B cell (primary cell): Measurements from ENCODE around the gene TOMM22. TPM values are rescaled to one million over a fixed set of nuclear protein-coding genes. Genes with fewer than 3 reads are reported as not detected.

Experiments used
- ATAC-seq: fragments of 200-7000 bp; cut with Tn5 transposase; one replicate; pipeline ENCODE4 v1.10.0; 2021; ENCODE audit warnings: low read depth, mild to moderate bottlenecking, moderate number of reproducible peaks, moderate library complexity
- CTCF ChIA-PET: fragments of 350-600 bp; sonication (Branson Sonifier 250); formaldehyde crosslinking; loops from one replicate; lab custom pipeline; 2021; ENCODE audit warnings: antibody characterized with exemption, inconsistent platforms; lab: Charles Lee
- POLR2A ChIA-PET: fragments of 350-600 bp; sonication (Branson Sonifier 250); formaldehyde crosslinking; loops from one replicate; lab custom pipeline; 2021; ENCODE audit warnings: antibody characterized with exemption; lab: Charles Lee
- DNase-seq: peaks from one replicate; pipeline ENCODE4 v3.0.0; 2013
- H2AFZ ChIP-seq: 2 replicates; pipeline ENCODE4 v1.6.1; 2012; ENCODE audit warnings: mild to moderate bottlenecking, low read depth, low read length; ENCODE audit not compliant: insufficient read depth, poor library complexity, severe bottlenecking
- H3K27ac ChIP-seq, 2 donors: 1 replicate in 1 of 2; 2 replicates in 1 of 2; pipeline ENCODE4 v1.5.1; 2012 to 2013; ENCODE audit warnings: low read length in 2 of 2, mild to moderate bottlenecking in 2 of 2, moderate library complexity in 1 of 2
- H3K27me3 ChIP-seq, 4 experiments: fragments of 200-600 bp in 1 of 4; sonication (generic) in 1 of 4; replicated peaks in 1 of 4; 1 replicate in 2 of 4; 2 replicates in 2 of 4; pipeline versions ENCODE4 v1.6.1 to v1.7.0; 2013 to 2016; ENCODE audit warnings: low read length in 3 of 4, mild to moderate bottlenecking in 2 of 4, mixed read lengths in 1 of 4, moderate library complexity in 1 of 4; ENCODE audit not compliant: insufficient read depth in 4 of 4, control insufficient read depth in 3 of 4; ENCODE audit errors: control extremely low read depth in 1 of 4
- H3K36me3 ChIP-seq, 2 experiments: replicated peaks in 1 of 2; 1 replicate in 1 of 2; 2 replicates in 1 of 2; pipeline versions ENCODE4 v1.6.1 to v1.7.1; 2013; ENCODE audit warnings: low read length in 1 of 2; ENCODE audit not compliant: insufficient read depth in 2 of 2, control insufficient read depth in 1 of 2; ENCODE audit errors: control extremely low read depth in 1 of 2, extremely low read depth in 1 of 2
- H3K4me1 ChIP-seq, 2 donors: fragments of 200-600 bp in 1 of 2; sonication (generic) in 1 of 2; 1 replicate in 1 of 2; 2 replicates in 1 of 2; pipeline versions ENCODE4 v1.5.1 to v1.6.1; 2013 to 2017; ENCODE audit warnings: low read length in 2 of 2; ENCODE audit not compliant: control insufficient read depth in 2 of 2, insufficient read depth in 2 of 2
- H3K4me2 ChIP-seq: replicated peaks from 2 replicates; pipeline ENCODE3; 2012; ENCODE audit warnings: mild to moderate bottlenecking, low read depth, low read length; ENCODE audit not compliant: poor library complexity, severe bottlenecking
- H3K4me3 ChIP-seq, 5 experiments: fragments of 200-600 bp in 1 of 5; sonication (generic) in 1 of 5; 1 replicate in 3 of 5; 2 replicates in 2 of 5; pipeline versions ENCODE4 v1.5.1 to v1.7.0; 2011 to 2016; ENCODE audit warnings: low read length in 4 of 5, mild to moderate bottlenecking in 4 of 5, low read depth in 2 of 5, control low read depth in 1 of 5, moderate library complexity in 1 of 5; ENCODE audit not compliant: insufficient read depth in 1 of 5; ENCODE audit errors: control extremely low read depth in 1 of 5, extremely low read depth in 1 of 5
- H3K79me2 ChIP-seq: fragments of 200-600 bp; sonication (generic); one replicate; pipeline ENCODE4 v1.6.0; 2016; ENCODE audit warnings: low read length; ENCODE audit not compliant: control insufficient read depth, insufficient read depth
- H3K9ac ChIP-seq: fragments of 200-600 bp; sonication (generic); 2 replicates; pipeline ENCODE4 v1.6.1; 2017; ENCODE audit warnings: mild to moderate bottlenecking, low read length, moderate library complexity
- H3K9me3 ChIP-seq, 3 donors: one replicate each; pipeline versions ENCODE4 v1.6.1 to v1.7.1; 2013; ENCODE audit warnings: low read length in 2 of 3; ENCODE audit not compliant: control insufficient read depth in 2 of 3, insufficient read depth in 1 of 3; ENCODE audit errors: control extremely low read depth in 1 of 3
- H4K20me1 ChIP-seq: 2 replicates; pipeline ENCODE4 v1.6.0; 2012; ENCODE audit warnings: mild to moderate bottlenecking, low read length; ENCODE audit not compliant: insufficient read depth, control insufficient read depth, poor library complexity, severe bottlenecking
- H3K27ac Mint-ChIP-seq: one replicate; pipeline ENCODE4 v1.8.0; 2021; ENCODE audit warnings: mixed read lengths
- H3K27me3 Mint-ChIP-seq: one replicate; pipeline ENCODE4 v1.8.0; 2021; ENCODE audit warnings: mixed read lengths
- H3K4me1 Mint-ChIP-seq: one replicate; pipeline ENCODE4 v1.8.0; 2021; ENCODE audit warnings: mixed read lengths
- H3K4me3 Mint-ChIP-seq: one replicate; pipeline ENCODE4 v1.8.0; 2021; ENCODE audit warnings: mixed read lengths
- H3K9me3 Mint-ChIP-seq: one replicate; pipeline ENCODE4 v1.8.0; 2022; ENCODE audit warnings: mixed read lengths; ENCODE audit not compliant: insufficient read depth
- EZH2 ChIP-seq: IDR thresholded peaks from 2 replicates; pipeline ENCODE4 v1.6.1; 2012; ENCODE audit warnings: borderline replicate concordance, low read depth, mild to moderate bottlenecking, moderate library complexity, low read length; ENCODE audit not compliant: insufficient read depth, poor library complexity, severe bottlenecking
- WGBS: methylation state at CpG from one replicate; pipeline ENCODE4 v1.1.5; 2013; ENCODE audit warnings: missing lambda C conversion rate; ENCODE audit not compliant: insufficient coverage; 5-methylcytosine and 5-hydroxymethylcytosine counted together
- intact Hi-C: fragments of 100-400 bp; cut with micrococcal nuclease; formaldehyde crosslinking; loops from one replicate; pipeline ENCODE4 v1.10.0; 2022
- polyA plus RNA-seq: library from polyadenylated mRNA; depleted of rRNA; stranded (reverse); fragments of >200 nt; gene quantifications from 2 replicates; pipeline ENCODE4 v1.2.3, GENCODE V29; 2012
- total RNA-seq, 2 donors: library from RNA; stranded (reverse); fragments of 120-200 nt in 1 of 2; gene quantifications; 1 replicate in 1 of 2; 2 replicates in 1 of 2; pipeline versions ENCODE4 v1.2.3 to v1.2.4, GENCODE V29; 2013 to 2022
- TF ChIP-seq, protein P1 (sequence below): fragments of 200-600 bp; IDR thresholded peaks from one replicate; pipeline ENCODE4 v1.8.0; 2022; ENCODE audit warnings: antibody characterized with exemption, mild to moderate bottlenecking

TOMM22 gene
- total and polyA plus RNA-seq, 2 donors (not counting 1 experiment from before 2014, with no cell fraction given): 21.5 to 47.6 TPM

DNA sequence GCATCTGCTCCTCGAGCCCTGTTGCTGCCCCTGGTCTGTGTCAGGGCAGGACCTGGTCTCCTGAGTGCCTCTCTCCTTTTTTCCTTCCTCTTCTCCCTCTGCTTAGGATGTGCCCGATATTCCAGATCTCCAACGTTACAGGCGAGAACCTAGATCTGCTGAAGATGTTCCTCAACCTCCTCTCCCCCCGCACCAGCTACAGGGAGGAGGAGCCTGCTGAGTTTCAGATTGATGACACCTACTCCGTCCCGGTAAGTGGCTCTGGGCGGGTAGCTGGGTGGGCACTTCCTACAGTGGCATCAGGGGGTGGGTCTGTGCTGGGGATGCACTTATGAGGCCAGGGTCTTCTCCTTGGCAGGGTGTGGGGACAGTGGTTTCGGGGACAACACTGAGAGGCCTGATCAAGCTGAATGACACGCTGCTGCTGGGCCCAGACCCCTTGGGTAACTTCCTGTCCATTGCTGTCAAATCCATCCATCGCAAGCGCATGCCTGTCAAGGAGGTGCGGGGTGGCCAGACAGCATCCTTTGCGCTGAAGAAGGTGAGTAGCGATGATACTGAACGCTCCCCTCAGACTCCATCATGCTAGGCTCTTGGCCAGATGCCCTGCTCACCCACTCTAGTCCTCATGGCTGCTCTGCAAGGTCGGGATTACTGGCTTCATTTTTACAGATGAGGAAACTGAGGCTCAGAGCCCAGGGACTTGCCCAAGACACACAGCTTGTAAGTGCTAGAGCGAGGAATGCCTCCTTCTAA, 44.3 kb downstream of the TOMM22 start:
- no peaks in the 10 kb centered on the region for H3K4me1 ChIP-seq
- no peak overlapping the region for H3K9ac ChIP-seq
- no peaks in the 10 kb centered on the region for H3K9me3 Mint-ChIP-seq
- H3K27me3 Mint-ChIP-seq: no peaks in the 10 kb centered on the region
- H4K20me1 ChIP-seq: peaks cover 65% of the 10 kb centered on the region
- H3K9me3 ChIP-seq: no peaks in the 10 kb centered on the region
- POLR2A ChIA-PET: interaction anchor here (0.6 kb wide), 1 partner anchor 29 kb away, joined by 5 read pairs; no protein-coding TSS in a partner anchor
- no peak for DNase-seq
- WGBS: over 99% methylated on average over 14 of the region's 18 CpGs
- ATAC-seq: no peak
- no peak overlapping the region for H3K27ac Mint-ChIP-seq
- peaks cover 2% of the 10 kb centered on the region for H3K4me1 Mint-ChIP-seq
- CTCF ChIA-PET: interaction anchor here (1.1 to 2.0 kb wide), 3 partner anchors 11 to 674 kb away, joined by 4 to 8 read pairs (median 4); no protein-coding TSS in a partner anchor
- peaks cover 8 to 99% of the 10 kb centered on the region in 2 experiments for H3K36me3 ChIP-seq
- H3K4me3 Mint-ChIP-seq: no peak overlapping the region
- H3K79me2 ChIP-seq: peaks cover 32% of the 10 kb centered on the region
- no peak overlapping the region for H3K4me3 ChIP-seq
- no peak overlapping the region for H2AFZ ChIP-seq
- no peaks in the 10 kb centered on the region for H3K27me3 ChIP-seq
- intact Hi-C loops: no loop called here
- TF ChIP-seq, protein P1, sequence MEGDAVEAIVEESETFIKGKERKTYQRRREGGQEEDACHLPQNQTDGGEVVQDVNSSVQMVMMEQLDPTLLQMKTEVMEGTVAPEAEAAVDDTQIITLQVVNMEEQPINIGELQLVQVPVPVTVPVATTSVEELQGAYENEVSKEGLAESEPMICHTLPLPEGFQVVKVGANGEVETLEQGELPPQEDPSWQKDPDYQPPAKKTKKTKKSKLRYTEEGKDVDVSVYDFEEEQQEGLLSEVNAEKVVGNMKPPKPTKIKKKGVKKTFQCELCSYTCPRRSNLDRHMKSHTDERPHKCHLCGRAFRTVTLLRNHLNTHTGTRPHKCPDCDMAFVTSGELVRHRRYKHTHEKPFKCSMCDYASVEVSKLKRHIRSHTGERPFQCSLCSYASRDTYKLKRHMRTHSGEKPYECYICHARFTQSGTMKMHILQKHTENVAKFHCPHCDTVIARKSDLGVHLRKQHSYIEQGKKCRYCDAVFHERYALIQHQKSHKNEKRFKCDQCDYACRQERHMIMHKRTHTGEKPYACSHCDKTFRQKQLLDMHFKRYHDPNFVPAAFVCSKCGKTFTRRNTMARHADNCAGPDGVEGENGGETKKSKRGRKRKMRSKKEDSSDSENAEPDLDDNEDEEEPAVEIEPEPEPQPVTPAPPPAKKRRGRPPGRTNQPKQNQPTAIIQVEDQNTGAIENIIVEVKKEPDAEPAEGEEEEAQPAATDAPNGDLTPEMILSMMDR: no peak
- no peak for TF ChIP-seq EZH2
- no peak overlapping the region for H3K4me2 ChIP-seq
- H3K27ac ChIP-seq: no peak overlapping the region

DNA sequence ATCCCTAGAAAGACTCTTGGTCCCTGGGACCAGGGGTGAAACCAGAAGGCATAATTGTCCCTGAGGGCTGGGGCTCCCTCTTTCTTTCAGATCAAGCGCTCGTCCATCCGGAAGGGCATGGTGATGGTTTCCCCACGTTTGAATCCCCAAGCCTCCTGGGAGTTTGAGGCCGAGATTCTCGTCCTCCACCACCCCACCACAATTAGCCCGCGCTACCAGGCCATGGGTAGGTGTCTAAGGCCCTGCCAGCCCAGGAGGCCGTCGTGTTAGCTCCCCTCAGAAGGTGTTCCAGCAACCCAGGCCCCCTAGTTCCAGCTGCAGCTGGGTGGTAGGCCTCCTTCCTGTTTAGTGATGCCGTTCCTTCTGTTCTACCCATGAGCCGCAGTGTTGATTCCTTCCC, 45.4 kb downstream of the TOMM22 start:
- no peak overlapping the region for H2AFZ ChIP-seq
- Mint-ChIP-seq H3K27ac (no peak overlapping the region), H3K4me3 (no peak overlapping the region), H3K27me3 (no peaks in the 10 kb centered on the region), H3K4me1 (peaks cover 2% of the 10 kb centered on the region), H3K9me3 (no peaks in the 10 kb centered on the region)
- H3K9me3 ChIP-seq: no peaks in the 10 kb centered on the region
- intact Hi-C loops: no loop called here
- H3K79me2 ChIP-seq: peaks cover 32% of the 10 kb centered on the region
- H3K4me2 ChIP-seq: no peak overlapping the region
- no peaks in the 10 kb centered on the region for H3K4me1 ChIP-seq
- no peak overlapping the region for H3K27ac ChIP-seq
- CTCF ChIA-PET: interaction anchor here (1.1 kb wide), 2 partner anchors 25 to 675 kb away, joined by 3 to 4 read pairs; no protein-coding TSS in a partner anchor
- no peaks in the 10 kb centered on the region for H3K27me3 ChIP-seq
- TF ChIP-seq, protein P1: no peak
- no peak for TF ChIP-seq EZH2
- H3K36me3 ChIP-seq: peaks cover 8 to 97% of the 10 kb centered on the region in 2 experiments
- DNase-seq (no peak), ATAC-seq (no peak)
- peaks cover 74% of the 10 kb centered on the region for H4K20me1 ChIP-seq
- 91% methylated on average over 12 of the region's 12 CpGs for WGBS
- POLR2A ChIA-PET: no interaction called here
- H3K9ac ChIP-seq: no peak overlapping the region
- H3K4me3 ChIP-seq: no peak overlapping the region
